ENCODE data around the gene LGMN. TPM values are rescaled to one million over a fixed set of nuclear protein-coding genes. Genes with fewer than 3 reads are reported as not detected.

Gene LGMN
- total RNA-seq, 1 experiment from 2014 or later: 94.2 TPM

GRCh38 chr14:92704821-92705220, 43.6 kb downstream of the LGMN start:
- H3K36me3 ChIP-seq (ENCODE audit: control insufficient read depth, insufficient read depth, low read length): no peaks in the 10 kb centered on the region
- no peak for TF ChIP-seq CTCF (IDR thresholded peaks at IDR 0.05; ENCODE audit: insufficient read depth in 1 of 2, low read depth in 1 of 2, low read length in 1 of 2, severe bottlenecking in 1 of 2, unreplicated experiment in 1 of 2)
- ChIA-PET POLR2A (no interaction called here), CTCF (no interaction called here)
- DNase-seq: no peak
- H3K4me1 ChIP-seq: no peaks in the 10 kb centered on the region
- no peak overlapping the region for H3K4me3 ChIP-seq (ENCODE audit: low read depth, low read length)
- no TSS peak for BruUV-seq (replicated peaks)
- H3K27me3 Mint-ChIP-seq (ENCODE audit: insufficient read depth, unreplicated experiment): no peaks in the 10 kb centered on the region
- H3K9me3 Mint-ChIP-seq (ENCODE audit: unreplicated experiment): no peaks in the 10 kb centered on the region
- H3K9me3 ChIP-seq: no peaks in the 10 kb centered on the region
- intact Hi-C loops (cut with micrococcal nuclease; ENCODE audit: unreplicated experiment): no loop called here
- H3K27ac Mint-ChIP-seq (ENCODE audit: unreplicated experiment): no peak overlapping the region
- H3K4me3 Mint-ChIP-seq (ENCODE audit: unreplicated experiment): no peak overlapping the region
- H3K4me1 Mint-ChIP-seq (ENCODE audit: low read depth, unreplicated experiment): no peaks in the 10 kb centered on the region
- H3K27me3 ChIP-seq (replicated peaks; ENCODE audit: control insufficient read depth, insufficient read depth, low read length): no peaks in the 10 kb centered on the region
- peaks cover 14% of the 10 kb centered on the region for H3K36me3 Mint-ChIP-seq (ENCODE audit: insufficient read depth, unreplicated experiment)

GRCh38 chr14:92704036-92704804, 44.2 kb downstream of the LGMN start:
- no peak overlapping the region for H3K27ac Mint-ChIP-seq (ENCODE audit: unreplicated experiment)
- DNase-seq: no peak
- Histone ChIP-seq H3K27me3 (replicated peaks; ENCODE audit: control insufficient read depth, insufficient read depth, low read length) (no peaks in the 10 kb centered on the region), H3K4me1 (no peaks in the 10 kb centered on the region), H3K4me3 (ENCODE audit: low read depth, low read length) (no peak overlapping the region), H3K9me3 (no peaks in the 10 kb centered on the region), H3K36me3 (ENCODE audit: control insufficient read depth, insufficient read depth, low read length) (no peaks in the 10 kb centered on the region)
- intact Hi-C loops (cut with micrococcal nuclease; ENCODE audit: unreplicated experiment): no loop called here
- TF ChIP-seq CTCF (IDR thresholded peaks at IDR 0.05; ENCODE audit: insufficient read depth in 1 of 2, low read depth in 1 of 2, low read length in 1 of 2, severe bottlenecking in 1 of 2, unreplicated experiment in 1 of 2): no peak
- peaks cover 14% of the 10 kb centered on the region for H3K36me3 Mint-ChIP-seq (ENCODE audit: insufficient read depth, unreplicated experiment)
- ChIA-PET POLR2A (no interaction called here), CTCF (no interaction called here)
- H3K4me1 Mint-ChIP-seq (ENCODE audit: low read depth, unreplicated experiment): no peaks in the 10 kb centered on the region
- TSS peak; percentile 82 for BruUV-seq (replicated peaks)
- H3K27me3 Mint-ChIP-seq (ENCODE audit: insufficient read depth, unreplicated experiment): no peaks in the 10 kb centered on the region
- H3K9me3 Mint-ChIP-seq (ENCODE audit: unreplicated experiment): no peaks in the 10 kb centered on the region
- H3K4me3 Mint-ChIP-seq (ENCODE audit: unreplicated experiment): no peak overlapping the region

- Histone ChIP-seq H3K36me3 (ENCODE audit: control insufficient read depth, insufficient read depth, low read length) (no peaks in the 10 kb centered on the region), H3K27me3 (replicated peaks; ENCODE audit: control insufficient read depth, insufficient read depth, low read length) (no peaks in the 10 kb centered on the region), H3K9me3 (no peaks in the 10 kb centered on the region), H3K4me1 (no peaks in the 10 kb centered on the region), H3K4me3 (ENCODE audit: low read depth, low read length) (no peak overlapping the region)
- Mint-ChIP-seq H3K27ac (ENCODE audit: unreplicated experiment) (no peak overlapping the region), H3K4me1 (ENCODE audit: low read depth, unreplicated experiment) (no peaks in the 10 kb centered on the region), H3K9me3 (ENCODE audit: unreplicated experiment) (no peaks in the 10 kb centered on the region), H3K27me3 (ENCODE audit: insufficient read depth, unreplicated experiment) (no peaks in the 10 kb centered on the region), H3K36me3 (ENCODE audit: insufficient read depth, unreplicated experiment) (peaks cover 9% of the 10 kb centered on the region), H3K4me3 (ENCODE audit: unreplicated experiment) (no peak overlapping the region)
- POLR2A ChIA-PET: no interaction called here
- CTCF ChIA-PET: no interaction called here
- no TSS peak for BruUV-seq (replicated peaks)
- DNase-seq: no peak
- TF ChIP-seq CTCF (IDR thresholded peaks at IDR 0.05; ENCODE audit: insufficient read depth in 1 of 2, low read depth in 1 of 2, low read length in 1 of 2, severe bottlenecking in 1 of 2, unreplicated experiment in 1 of 2): no peak
- intact Hi-C loops (cut with micrococcal nuclease; ENCODE audit: unreplicated experiment): no loop called here
Measured at GRCh38 chr14:92703516-92703915, 44.9 kb downstream of the LGMN start.

Measured in Caco-2 (cell line).